ENCODE results near the gene NFYC.
"Not testable (repeated sequence)": the region's sequence is repeated elsewhere in the genome, so short reads cannot be mapped to it uniquely, and the experiment has no call there.

Gene NFYC

GRCh38 chr1:40665335-40666171, 26.0 kb upstream of the NFYC start, which contains the start of gene RIMS3:
TSS of gene RIMS3 (minus strand) at chr1:40665682. CDS start at chr1:40641925, 23,757 bp downstream.
- peak; percentile 48 to 68 for DNase-seq

DNA sequence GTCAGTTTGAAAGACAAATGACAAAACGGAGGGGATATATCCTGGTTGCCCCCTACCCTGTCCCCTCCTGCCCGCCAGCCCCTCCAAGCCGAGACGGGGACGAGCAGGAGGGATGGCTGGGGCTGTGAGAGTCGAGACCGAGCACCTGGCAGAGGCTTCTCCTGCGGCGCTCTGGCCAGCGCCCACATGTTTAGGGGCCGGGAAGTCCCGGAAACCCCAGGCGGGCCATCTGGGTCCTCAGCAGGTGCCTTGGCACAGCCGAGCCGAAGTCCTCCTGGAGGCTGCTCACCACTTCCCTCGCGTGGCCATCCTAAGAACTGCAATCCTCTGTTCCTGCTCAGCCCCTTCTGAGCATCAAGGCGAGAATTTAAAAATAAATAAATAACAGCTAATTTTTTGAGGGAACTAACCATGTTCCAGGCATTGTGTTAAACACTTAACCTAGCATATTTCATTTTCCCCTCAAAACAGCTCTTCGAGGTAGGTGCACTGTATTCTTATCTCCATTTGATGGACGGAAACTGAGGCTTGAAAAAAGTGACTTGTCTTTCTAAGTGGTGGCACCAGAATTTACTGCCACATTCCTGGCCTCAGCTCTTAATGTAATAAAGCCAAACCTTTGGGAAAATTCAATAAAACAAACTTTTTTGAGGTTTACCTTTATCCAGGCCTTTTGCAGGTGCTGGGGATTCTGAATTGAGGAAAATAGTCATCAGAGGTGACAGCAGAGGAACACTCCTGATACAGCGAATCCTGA, 22.6 kb upstream of the NFYC start:
- DNase-seq: peak; percentile 19 to 69

DNA sequence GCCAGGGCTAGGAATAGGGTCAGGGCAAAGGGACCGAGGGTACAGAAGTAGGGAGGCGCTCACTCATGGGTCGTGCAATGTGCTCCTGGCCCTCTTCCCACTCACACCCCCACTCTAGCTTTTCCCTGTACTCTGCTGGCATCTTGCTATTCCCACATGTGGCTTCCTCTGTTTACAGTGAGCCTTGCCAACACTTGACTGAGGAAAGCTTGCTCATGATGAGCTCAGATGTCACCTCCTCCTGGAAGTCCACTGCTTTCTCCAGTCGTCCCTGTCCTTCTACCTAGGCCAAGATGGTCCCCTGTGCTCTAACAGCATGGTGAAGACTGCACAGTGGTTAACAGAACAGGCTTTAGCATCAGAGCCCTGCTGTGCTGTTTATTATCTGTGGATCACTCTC, 18.1 kb upstream of the NFYC start:
- DNase-seq: no peak

GRCh38 chr1:40676501-40676900, 15.0 kb upstream of the NFYC start:
- no peak for DNase-seq

DNA sequence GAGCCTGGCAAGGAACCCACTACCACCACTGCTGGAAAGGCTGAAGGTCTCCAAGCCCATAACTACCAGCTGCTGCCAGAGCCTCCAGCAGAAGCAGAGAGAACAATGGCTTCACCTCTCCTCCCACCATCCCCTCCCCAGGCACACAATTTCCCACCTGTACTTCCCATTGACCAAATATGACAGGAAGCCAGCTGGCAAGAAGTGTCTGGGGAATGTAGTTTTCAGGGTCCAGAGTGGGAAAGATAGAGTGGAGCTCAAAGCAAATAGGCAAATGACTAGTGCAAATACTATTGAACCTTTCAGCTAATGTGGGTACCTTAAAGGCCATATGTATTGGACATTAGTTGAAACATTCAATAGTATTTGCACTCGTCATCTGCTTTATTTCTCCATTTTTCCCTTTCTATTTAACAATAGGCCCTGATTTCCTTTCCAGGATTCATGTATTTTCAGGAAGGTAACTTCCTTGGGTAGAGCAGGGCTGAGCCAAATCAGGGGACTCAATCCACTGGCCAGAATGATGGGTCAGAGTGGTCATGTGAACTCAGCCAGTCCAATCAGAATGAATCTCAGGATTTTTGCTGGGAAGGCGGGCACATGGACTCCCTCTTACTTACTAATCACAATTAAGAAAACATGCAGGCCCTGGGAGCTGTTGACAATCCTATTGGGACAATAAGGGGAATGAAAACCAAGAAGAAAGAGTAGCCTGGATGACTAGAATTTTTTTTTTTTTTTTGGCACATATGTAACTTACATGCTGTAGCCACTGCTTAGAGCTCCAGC, 12.1 kb upstream of the NFYC start:
- no peak for DNase-seq

DNA sequence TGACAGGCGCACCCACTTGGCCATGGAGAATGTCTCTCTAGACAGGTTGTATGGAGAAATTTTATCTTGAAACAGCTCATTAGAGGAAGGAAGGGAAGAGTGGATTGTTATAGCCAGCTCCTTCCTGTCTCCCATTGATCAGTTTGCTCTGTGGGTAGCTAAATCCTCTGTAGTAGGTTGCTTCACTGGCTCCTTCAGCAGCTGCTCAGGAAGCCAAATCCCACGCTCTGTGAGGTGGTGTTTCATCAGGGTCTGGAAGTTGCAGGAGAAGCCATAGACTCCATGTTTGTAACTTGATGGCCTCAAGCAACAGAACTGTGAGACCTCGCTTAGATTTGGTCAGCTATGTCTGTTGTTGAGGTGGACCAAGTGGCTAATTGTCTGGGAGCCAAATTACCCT, 6.8 kb upstream of the NFYC start:
- DNase-seq: no peak

GRCh38 chr1:40687059-40687458, 4.4 kb upstream of the NFYC start:
- DNase-seq: no peak

DNA sequence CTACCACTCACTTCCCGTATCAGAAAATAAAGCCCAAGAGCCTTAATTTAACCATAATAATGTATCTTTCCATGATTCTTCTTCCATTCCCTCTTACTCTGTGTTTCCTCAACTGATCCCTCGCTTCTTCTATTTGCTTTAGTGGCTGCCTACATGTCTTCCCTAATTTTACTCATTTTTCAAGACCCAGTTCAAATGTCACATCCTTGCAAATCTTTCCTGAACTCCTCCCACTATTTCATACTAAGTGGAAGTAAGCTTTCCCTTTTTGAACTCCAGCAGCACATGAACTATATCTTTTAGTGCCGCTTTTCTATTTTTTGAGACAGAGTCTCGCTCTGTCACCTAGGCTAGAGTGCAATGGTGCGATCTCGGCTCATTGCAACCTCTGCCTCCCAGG, 3.8 kb upstream of the NFYC start:
- no peak for DNase-seq

DNA sequence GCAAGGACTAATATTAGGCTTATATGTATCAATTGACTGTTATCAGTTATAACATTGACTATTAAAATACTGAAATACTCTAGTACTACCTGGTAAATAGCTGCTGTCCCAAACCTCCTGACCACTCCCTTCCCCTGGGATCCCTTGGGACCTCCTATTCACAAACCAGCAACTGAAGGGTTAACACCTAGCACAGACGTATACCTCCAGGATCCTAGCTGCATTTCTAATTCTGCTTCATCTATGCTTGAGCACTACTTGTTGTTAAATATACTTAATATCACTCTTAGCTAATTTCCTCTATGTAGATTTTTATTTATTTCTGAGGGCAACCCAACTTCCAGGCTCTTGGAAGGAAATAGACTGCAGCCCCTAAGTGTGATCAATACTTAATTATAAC, 1.8 kb upstream of the NFYC start:
- DNase-seq: no peak

GRCh38 chr1:40690771-40691537, 550 bp upstream of the NFYC start:
- no peak for DNase-seq

GRCh38 chr1:40692429-40692895, 958 bp downstream of the NFYC start:
- no peak for DNase-seq

DNA sequence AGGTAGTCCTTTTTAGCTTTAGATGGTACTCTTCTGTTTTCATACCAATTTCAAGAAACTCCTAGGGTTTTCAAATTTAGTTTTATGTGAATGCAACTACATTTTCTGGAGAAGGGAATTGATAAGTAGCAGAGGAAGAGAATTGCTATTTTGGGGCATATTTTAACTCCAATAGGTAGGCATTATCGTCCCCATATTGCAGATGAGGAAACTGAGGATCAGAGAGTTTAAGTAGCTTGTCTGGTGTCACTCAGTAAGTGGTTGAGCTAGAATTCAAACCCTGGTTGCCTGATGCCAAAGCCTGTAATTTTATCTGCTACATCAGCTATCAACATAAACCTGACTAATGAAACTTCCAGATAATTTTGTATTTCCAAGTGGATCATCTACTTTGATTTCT, 1.9 kb downstream of the NFYC start:
- DNase-seq: no peak

DNA sequence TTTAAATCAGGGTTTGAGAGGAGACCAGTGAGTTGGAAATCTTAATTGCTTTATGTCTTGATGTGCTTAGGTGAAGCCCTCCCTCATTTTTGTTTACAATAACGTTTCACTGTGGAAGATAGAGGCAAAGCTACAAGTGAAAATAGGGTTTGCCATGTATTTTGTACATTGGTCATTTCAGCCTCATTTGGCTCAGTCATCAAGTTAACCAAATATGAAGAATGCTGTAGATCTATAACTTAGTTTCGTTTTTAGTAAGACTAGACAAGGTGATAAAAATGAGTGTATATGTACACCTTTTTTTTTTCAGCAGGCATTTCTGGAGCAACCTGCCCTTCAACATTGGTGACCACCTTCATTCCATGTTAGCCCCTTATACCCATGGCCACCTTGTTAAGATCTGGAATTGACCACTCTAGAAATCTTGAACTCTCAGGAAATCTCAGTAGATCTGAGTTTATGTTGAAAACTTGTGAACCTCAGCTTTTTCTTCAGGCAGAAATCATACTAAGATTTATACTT, 2.9 kb downstream of the NFYC start:
- DNase-seq: no peak

GRCh38 chr1:40696294-40696693, 4.8 kb downstream of the NFYC start:
- no peak for DNase-seq

DNA sequence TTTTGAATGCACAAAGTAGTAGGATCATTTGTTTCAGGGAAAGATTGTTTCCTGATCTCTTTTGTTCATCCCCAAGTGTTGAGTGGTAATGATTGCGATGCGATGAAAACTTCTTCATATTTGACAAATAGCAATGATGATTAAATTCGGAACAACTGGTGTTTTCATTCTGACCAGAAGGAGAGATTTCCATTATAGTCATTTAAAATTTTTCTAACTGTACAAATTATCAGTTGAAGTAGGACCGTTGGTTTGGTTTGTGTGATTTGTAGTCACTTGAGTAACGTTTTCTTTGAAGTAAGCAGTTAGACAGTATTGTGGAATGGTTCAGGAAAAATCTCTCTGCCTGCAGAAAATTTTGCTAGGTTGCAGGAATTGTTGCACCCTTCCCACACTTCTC, 5.9 kb downstream of the NFYC start:
- no peak for DNase-seq

DNA sequence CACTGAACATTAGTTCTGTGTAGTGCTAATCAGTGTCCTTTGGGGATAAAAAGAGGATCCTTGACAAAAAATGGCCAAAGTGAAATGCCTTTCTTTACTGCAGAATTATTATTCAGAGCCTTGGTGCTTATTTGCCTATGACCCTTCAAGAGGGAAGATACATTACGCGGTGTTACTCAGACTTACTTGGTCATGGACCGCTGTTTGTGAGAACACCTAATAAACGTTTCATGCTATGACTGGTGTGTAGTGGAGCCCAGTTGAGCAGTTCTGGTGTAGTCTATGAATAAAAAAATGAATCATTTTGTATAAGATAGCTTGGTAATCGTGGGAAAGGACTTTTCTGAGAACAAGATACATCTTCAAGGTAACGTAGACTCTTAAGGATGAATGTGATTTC, 8.3 kb downstream of the NFYC start:
- no peak for DNase-seq

DNA sequence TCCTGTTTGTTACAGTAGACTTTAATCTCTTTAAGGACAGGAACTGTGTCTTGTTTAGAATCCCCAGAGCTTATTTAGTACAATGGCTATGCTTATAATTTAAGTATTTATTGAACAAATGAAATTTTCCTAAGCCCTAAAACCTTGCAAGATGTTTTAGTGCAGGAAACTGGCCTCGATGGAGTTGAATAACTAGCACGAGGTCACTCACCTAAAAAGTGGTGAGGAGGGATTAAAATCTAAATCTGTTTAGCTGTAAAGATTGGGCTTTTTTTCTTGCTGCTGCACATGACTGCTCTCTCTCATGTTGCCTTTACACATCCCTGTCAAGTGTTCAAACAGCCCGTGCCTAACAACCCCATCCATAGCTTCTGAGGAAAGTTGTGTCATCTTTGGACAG, 10.2 kb downstream of the NFYC start:
- no peak for DNase-seq

GRCh38 chr1:40702810-40703209, 11.3 kb downstream of the NFYC start:
- not testable (repeated sequence) for DNase-seq

DNA sequence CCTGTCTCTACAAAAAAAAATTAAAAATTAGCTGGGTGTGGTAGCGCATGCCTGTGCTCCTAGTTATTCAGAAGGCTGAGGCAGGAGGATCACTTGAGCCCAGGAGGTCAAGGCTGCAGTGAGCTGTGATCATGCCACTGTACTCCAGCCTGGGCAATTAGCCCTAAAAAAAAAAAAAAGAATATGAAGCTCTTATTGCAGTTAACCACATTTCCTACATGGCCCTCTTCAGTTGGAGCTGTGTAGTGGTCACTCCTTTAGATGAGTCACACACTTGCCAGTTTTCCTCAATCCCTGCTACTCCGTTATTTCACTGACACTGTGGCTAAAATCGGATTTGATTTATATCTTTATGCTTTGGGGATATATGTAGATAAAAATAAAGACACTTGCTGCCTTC, 11.8 kb downstream of the NFYC start:
- no peak for DNase-seq

- DNase-seq: no peak
Measured at GRCh38 chr1:40704817-40705733, 13.6 kb downstream of the NFYC start.

DNA sequence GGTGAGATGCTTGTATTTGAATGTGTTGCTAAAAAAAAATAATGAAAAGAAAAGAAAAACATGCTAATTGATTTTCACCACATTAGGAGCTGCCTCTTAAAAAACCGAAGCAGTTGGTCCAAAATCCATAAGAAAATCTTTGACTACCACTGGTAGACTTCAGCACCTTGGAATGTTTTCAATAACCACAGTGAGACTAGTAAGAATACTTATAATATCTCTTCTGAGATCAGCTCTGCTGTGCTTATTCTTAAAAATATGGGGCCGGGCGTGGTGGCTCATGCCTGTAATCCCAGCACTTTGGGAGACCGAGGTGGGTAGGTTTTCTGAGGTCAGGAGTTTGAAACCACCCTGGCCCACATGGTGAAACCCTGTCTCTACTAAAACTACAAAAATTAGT, 15.1 kb downstream of the NFYC start:
- no peak for DNase-seq

All from NCI-H1930 (cell line).